HG02840 (cell line): ENCODE data around the gene ARL2.

Experiments
- ATAC-seq: cut with Tn5 transposase; IDR thresholded peaks from one replicate; pipeline ENCODE4 v1.9.1; 2021; ENCODE audit warnings: mild to moderate bottlenecking, moderate library complexity, moderate number of reproducible peaks; ENCODE audit not compliant: unreplicated experiment, low FRiP score

ARL2 gene

DNA sequence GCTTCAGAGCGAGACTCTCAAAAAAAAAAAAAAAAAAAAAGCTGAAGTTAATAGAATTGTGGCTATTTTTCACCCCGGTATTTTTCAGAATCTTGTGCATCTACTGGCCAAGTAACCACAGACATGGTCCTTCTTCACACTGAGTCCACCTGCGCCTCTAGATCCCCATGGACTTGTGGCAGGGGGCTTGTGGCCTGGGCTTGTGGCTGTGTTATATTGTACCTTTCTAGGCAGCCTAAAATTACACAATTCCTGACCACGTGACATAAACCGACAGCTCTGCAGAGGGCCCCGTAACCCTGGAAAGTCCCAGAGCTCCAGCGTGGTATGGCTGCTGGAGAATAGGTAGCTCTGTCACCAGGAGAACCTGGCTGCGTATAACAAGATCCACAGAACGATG, 55.3 kb downstream of the ARL2 start:
- no peak for ATAC-seq
